ENCODE data around the gene INSIG1.

The INSIG1 gene

DNA sequence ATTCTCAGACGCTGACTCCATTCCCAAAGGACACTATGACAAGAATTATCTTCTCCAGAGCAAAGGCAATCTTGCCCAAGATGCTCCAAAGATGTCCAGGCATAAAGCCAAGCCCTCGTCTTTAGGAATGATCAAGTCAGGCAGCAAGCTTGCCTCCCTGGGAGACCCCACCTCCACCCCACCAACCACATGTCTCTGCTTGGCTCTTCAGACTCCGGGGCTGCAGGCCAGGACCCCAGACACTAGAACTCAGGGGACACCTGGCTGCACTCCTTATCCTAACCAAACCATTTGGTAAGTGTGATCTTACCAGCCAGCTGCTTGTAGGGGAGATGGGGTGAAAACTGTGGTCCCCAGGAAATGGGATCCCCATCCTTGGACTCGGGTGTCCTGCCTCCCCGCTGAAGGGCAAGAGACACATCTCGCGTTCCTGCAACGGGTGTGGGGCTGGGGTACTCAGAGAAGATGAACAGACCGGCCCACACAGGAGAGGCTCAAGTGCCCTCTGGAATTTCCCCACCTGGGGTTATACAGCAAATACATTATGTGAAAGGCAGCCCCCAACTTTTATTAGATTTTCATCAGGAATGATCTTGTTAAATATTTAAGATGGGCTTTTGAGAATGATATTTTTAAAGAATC, 55.7 kb downstream of the INSIG1 start:
- DNase-seq, result no peak

DNA sequence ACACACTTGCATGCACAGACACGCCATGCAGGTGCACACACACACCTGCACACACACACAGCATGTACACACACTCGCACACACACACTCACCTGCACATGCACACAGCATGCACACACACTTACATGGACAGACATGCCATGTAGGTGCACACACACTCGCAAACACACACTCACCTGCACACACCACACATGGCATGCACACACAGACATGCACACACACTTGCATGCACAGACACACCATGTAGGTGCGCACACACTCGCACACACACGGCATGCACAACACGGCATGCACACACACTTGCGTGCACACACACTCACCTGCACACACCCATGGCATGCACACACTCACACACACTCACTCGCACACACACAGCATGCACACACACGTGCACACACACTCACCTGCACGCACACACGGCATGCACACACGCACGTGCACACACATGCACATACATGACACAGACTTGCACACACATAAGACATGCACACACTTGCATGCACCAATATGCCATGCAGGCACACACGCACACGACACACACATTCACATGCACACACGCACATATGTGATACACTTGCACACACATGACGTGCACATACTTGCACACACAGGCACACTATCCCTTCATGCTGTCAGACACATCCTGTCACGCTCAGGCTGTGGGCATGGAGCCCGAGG, 56.8 kb downstream of the INSIG1 start:
- DNase-seq, result no peak

DNA sequence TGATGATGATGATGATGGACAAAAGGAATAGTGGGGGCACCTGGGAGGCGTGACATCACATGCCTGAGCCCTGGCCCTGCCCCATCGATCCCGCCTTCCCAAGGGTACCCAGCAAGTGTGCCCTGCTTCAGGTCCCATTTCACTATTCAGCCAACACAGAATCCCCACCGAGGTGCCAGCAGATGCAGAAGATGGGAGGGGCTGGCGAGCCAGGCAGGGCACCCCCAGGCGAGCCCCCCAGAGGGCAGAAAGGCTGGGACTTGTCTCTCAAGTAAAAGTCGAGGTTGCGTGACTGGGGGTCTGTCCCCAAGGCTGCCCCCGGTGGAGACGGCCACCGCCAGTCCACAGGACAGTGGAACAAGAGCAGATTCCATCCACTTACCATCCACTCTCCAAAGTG, 57.5 kb downstream of the INSIG1 start:
- no peak for DNase-seq

DNA sequence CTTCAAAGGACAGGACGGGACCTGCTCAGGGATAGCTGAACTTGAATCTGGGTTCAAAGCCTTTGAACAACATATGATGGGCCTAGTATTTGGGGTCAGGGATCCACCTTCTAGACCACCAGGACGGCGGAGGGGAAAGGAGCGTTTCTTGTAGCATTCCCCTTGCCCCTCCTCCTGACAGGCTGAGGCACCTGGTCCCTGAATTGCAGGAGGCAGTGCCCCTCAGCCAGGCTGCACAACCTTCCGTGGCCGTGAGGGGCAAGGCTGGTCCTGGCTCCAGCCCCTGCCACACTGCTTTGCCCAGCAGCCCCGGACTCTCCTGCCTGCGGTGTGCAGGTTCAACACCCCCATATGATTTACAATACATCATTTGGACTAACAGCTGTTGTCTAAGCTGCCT, 58.1 kb downstream of the INSIG1 start:
- no peak for DNase-seq

DNA sequence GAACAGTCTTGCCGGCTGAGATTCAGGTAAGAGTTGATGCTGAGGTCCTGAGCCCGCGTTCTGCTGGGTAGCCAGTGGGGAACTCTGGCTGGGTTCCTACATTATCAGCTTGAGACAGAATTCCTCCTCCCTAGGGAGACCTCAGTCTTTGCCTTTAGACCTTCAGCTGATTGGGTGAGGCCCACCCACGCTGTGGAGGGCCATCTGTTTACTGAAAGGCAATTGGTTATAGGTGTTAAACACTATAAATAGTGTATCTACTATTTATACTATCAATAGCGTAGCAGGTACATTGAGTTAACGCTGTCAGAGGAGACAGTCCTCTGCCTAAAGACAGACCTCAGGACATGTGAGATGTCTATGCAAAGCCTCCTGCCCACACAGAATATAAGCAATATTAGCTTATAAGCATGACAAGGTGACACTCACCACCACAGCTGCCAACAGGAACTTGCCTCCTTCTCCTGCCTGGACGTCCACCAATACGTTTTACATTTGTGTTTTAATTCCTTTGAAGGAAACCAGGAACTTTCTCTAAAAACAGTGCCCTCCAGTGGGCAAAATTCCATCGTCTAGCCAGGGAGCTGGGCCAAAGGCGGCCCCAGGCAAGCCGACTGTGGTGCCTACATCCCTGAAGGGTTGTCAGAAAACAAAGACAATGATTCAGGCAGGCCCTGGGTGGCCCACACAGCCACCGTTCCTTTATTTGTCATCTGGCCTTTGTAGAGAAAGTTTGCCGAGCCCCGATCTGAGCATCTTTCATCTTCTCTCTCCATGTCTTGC, 58.8 kb downstream of the INSIG1 start:
- peak; percentile 13 for DNase-seq

DNA sequence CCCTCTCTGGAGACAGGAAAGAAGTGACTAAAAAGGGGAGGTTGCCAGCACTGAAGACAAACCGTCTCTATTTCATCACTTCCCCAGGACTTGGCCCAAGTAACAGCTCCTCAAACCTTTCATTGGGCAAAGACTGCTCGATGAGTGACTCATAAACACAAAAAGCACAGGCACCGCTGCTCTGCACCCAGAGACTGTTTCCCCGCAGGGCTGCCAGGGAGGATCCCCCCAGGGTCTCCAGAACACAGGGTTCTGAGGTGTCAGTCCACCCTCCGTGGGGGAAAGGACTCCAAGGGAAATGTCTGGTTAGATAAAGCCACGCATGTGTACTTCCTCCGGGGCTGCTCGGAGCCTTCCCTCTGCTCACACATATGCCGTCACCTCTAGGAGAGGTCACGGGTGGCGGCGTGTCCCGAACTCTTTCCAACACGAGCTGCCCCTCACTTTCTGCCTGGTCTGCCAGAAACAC, 59.9 kb downstream of the INSIG1 start:
- DNase-seq, result no peak

GRCh38 chr7:155358066-155358947, 60.6 kb downstream of the INSIG1 start:
- no peak for DNase-seq

DNA sequence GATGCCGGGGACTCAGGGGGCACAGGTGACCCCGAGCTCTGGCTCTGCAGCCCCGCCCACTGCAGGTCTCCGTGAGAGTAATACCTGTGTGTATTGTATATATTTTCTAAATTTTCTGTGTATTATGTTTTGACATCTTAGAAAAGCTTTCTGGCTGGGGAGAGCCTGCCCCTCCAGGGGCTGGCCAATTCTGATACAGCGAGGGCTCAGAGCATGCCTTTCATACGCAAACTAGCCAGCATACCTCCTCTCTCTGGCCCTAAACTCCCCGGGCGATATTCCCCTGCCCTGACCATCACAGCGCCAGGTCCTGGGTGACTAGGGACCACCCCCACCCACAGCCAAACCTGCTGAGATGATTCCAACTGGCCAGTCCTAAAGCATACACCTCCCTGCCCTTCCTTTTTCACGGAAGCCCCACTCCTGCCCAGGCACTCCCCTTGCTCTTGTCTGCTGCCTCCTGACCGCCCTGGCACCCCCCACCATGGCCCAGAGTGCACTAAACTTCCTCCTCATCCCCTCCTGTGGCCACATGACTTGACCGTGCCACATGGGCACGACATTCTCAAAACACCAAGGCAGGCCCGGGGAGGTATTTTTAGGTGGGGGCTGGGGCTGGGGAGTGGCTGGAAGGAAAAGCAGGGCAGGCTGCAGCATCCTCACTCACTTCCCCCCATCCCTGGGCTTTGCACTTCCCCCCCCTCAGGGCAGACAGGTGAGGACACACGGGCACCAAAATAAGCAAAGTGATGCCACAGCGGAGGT, 61.5 kb downstream of the INSIG1 start:
- DNase-seq, result no peak

All from NCI-H2107 (cell line).